T follicular helper cell (primary cell): ENCODE measurements around the gene TSC22D3.
"Not testable (repeated sequence)": the region's sequence is repeated elsewhere in the genome, so short reads cannot be mapped to it uniquely, and the experiment has no call there.

Experiments
- DNase-seq: peaks from one replicate; pipeline ENCODE4 v3.0.0-alpha.2; 2020; ENCODE audit warnings: low read depth

TSC22D3 gene

DNA sequence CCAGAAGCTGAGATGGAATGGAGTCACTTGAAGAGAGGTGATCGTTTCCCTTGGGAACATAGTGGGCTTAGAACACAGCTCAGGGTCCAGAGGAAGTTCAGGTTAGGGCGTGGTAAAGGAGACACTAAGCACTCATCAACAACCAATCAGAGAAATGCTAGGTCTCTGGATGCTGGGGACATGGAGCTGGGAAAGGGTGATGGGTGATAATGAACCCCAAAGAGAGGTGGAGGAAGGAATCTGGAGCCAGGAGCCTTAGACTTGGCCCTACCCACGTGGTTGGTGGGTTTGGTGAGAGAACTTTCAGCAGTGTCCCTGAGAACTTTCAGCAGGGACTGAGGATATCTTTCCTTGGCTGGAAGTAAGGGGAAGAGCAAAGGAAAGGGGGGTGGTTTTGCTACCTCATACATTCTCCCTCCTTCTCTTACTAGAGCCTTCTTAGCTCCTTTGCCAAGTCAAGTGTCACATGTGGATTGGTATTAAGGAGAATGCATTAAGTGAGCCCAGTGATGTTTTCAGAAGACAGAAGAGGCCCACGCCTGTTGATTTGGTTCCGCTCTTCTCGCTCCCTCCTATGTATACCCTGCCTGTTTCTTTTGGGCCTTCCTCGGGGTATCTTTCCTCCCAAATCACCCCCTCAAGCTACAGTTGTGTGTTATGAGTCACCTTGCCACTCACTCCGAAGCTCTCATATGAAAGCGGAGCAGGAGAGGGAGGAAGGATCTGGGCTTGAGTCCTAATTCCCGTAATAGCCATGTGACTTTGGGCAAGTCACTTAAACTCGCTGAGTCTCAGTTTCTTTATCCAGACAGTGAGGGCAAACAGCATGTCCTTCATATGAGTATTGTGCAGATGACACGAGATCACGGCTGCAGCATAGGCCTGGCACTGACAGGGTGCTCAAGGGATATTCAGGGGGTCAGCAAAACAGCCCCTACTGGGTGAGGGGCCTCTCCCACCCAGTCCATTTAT is 63.1 kb downstream of the TSC22D3 start:
- DNase-seq = peak; percentile 50

DNA sequence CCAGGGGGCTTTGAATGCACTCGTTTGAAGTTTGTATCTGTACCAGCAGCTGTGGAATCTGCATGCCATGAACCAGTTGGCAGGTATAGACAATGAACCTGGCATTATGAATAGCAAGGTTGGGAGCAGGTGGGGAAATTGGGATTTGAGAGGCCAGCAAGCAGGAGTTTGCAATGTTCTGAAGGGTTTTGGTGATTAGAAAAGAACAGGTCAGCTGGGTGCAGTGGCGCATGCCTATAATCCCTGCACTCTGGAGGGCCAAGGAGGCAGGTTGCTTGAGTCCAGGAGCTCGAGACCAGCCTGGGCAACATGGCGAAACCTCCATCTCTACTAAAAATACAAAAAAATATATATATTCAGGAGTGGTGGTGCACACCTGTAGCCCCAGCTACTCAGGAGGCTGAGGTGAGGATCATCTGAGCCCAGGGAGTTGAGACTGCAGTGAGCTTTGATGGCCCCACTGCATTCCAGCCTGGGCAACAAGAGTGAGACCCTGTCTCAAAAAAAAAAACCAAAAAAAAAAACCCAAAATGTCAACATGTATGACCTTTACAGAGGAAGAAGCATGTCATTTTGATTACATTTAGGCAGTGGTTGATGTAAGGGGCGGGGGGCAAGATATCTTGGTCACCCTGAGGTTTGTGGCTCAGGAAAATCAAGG is 63.9 kb downstream of the TSC22D3 start:
- DNase-seq = no peak

DNA sequence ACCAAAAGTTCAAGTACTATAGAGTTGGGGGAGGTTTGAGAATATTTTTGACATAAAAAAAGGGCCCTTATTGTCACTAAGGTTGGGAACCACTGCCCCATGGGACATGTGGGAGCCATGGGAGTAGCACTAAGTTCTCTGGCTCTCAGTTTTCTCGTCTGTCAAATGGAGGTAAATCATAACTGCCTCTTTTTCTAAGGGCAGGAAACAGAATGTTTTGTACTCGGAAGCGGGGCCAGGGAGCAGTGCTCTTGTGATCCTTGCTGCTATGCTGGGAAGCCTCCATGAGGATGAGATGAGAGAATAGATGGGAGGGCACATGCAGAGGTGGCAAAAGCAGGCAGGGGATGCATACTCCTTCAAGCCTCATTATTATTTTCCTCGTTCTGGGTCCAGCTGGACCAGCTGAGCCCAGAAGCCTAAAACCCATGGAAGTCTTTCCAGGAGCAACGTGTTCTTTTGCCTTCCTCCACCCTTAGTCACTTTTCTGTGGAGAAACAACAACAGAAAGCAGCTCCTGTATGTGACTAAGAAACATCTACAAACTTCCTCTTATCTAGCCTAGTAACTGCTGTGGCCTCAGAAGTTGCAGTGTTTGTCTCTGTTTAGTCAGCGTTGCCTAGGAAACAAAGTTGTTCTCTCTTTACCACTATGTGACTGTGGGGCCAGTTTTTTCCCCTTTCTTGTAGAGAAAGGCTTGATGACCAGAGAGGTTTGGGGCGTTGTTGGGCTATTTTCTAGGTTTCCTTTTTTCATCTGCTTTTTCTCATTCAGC is 64.8 kb downstream of the TSC22D3 start:
- DNase-seq = peak; percentile 53

GRCh38 chrX:107709266-107709806 is 66.3 kb downstream of the TSC22D3 start:
- no peak for DNase-seq

DNA sequence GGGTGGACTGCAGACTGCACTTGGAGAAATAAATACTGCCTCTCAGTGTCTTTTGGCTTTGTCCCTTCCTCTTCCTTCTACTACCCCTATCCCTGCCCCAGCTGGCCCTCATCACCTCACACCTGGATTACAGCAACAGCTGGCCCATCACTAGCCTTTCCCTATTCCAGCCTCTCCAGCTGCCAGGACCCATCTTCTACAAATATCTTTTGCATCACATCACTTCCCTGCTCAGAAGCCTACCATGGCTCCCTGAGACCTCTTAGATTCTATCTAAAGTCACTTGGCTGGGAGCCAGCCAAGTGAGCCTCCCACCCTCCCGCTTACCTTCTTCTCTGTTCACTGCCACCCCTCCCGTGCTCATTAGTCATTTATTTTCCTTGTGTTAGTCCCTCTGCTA is 66.8 kb downstream of the TSC22D3 start:
- DNase-seq = no peak

DNA sequence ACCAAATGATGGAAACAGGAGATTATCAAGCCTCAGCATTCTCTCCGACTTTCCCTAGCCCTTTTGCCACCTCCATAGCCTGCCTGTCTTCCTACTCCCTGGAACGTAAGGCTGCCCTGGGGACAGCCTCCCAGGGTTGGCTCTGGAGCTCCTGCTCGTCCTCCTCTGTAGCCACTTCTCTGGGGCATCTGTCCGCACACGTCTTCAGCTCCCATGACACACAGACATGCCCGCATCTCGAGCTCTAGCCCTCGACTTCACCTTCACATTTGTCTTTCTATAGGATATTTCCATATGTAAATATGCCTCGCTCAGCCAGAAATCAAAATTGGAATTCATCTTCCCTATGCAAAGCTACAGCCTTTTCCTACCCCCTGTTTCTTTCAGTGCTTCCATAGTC is 67.7 kb downstream of the TSC22D3 start:
- DNase-seq = no peak

DNA sequence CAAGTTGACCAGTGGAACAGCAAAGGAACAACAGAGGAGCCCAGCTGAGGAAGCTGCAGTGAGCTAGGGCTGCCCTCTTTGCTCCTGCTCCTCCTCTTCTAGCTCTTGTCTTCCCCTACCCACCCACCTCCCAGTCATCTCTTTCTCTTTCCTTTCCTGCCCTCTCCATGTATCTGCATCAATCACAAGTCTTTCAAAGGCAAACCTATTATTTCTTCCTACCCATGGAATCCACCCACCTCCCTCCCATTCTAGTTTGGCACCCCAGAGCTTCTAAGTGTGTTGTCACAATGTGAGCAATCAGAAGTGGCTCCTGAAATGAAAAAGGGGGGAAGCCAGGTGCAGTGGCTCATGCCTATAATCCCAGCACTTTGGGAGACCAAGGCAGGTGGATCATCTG is 69.3 kb downstream of the TSC22D3 start:
- DNase-seq = no peak

DNA sequence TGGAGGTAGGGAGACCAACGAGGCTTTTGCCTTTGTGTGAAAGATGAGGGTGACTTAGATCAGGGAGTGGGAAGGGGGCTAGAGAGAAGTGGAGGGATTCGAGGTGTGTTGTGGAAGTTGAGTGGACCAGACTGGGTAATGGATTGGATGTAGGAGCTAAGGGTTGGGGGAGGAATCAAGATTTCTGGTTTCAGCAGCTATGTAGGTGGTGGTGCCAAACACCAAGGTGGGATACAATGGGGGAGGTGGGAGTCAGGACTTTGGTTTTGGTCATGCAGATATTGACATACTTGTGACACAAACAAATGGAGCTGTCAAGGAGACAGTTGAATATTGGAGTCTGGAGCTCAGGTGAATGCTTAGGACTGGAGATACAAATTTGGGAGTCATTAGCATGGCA is 71.0 kb downstream of the TSC22D3 start:
- DNase-seq = no peak

DNA sequence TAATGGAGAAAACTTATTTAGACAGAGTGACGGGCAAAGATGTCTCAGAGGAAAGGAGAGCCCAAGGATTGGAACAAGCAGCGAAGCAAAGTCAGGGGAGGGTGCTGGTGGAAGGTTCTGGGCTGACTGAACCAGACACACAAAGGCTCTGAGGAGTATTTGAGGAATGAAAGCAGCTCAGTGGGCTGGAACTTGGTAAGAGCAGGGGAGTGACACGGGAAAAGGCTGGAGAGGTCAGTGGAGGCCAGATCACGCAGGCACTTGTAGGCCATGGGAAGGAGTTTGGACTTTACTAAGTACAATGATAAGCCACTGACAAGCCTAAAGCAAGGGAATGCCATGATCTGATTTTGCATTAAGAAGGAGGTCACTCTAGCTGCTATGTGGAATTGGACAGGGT is 71.4 kb downstream of the TSC22D3 start:
- no peak for DNase-seq

GRCh38 chrX:107701493-107702121 is 74.0 kb downstream of the TSC22D3 start:
- no peak for DNase-seq

GRCh38 chrX:107700790-107701189 is 74.8 kb downstream of the TSC22D3 start:
- DNase-seq = no peak

- no peak for DNase-seq
These were observed 75.2 kb downstream of the TSC22D3 start for GRCh38 chrX:107700317-107700774.

DNA sequence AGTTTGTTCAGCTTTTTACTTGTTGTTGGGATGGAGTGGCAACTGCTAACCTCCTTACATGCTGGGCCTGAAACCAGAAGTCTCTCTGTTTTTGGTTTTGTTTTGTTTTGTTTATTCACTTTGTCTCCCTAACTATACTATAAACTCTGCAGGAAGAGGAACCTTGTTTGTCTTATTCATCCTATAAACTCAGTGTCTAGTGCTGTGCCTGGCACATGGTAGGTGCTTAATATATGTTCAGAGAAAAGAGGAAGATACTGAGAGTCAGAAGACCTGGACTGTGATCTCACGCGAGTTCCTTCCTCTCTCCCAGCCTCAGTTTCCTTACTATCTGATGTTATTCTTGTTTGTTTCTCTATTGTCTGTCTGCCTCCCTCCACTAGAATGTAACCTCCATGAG is 76.0 kb downstream of the TSC22D3 start:
- no peak for DNase-seq

GRCh38 chrX:107691024-107691448 is 84.6 kb downstream of the TSC22D3 start:
- no peak for DNase-seq

DNA sequence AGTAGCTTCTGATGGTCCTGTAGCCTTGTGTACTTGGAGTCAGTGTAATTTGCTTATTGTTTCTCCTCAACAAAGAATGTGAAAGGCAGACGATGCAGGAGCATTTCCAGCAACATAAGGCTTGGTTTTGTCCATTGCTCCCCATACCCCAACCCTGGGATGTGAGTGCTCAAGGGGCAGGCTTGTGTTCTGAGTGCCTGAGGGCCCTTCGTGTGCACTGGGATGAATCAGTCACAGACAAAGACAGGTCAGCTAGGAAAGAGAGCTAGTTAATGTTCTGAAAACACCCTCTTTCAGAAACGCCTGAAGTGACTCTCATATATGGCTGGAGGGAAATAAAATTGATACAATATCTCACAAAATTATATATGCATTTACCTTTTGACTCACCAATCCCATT is 88.1 kb downstream of the TSC22D3 start:
- DNase-seq = no peak

DNA sequence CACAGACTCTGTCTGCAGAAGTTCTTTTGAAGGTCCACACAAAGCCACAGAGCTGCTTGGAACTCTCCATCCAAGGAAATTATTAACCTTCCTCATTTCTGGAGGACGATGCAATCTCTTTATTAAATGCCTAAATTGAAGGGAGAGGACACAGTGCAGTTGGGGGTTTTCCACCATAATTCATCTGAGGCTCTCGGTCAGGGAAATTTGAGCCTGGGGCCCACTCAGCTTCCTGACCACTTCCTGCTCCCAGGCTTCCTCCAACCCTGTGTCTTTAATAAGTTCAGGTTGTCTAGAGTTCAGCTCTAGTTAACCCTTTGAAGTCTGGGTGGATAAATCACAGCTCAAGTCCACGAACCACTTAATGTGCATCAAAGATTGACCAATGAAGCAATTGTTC is 88.8 kb downstream of the TSC22D3 start:
- DNase-seq = no peak

GRCh38 chrX:107686026-107686425 is 89.6 kb downstream of the TSC22D3 start:
- no peak for DNase-seq

GRCh38 chrX:107685586-107685985 is 90.0 kb downstream of the TSC22D3 start:
- not testable (repeated sequence) for DNase-seq

DNA sequence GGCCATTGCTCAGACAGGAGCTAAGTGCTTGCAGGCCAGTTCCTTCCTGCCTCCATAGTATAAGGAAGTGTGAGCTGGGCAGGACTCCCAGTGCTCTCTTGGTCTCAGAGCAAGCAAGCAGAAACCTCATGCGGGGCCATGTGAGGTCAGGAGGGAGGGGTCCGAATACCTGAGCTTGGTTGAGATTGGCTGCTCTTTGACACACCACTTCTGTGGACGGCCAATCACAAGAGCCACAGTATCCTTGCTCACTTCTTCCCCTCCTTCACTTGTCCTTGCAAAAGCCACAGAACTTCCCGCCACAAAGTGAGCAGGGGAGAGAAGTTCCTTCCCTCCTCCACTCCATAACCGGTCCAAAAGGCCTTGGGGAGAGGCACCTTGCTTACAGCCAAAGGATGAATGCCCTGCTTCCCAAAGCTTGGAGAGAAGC is 90.6 kb downstream of the TSC22D3 start:
- DNase-seq = no peak

GRCh38 chrX:107683931-107684330 is 91.7 kb downstream of the TSC22D3 start:
- no peak for DNase-seq

GRCh38 chrX:107683124-107683895 is 92.3 kb downstream of the TSC22D3 start:
- DNase-seq = no peak
